GM12878 (cell line): ENCODE results near the gene FAM107A. TPM values are rescaled to one million over a fixed set of nuclear protein-coding genes. Genes with fewer than 3 reads are reported as not detected.

Experiments
- ATAC-seq: fragments of 200-7000 bp; cut with Tn5 transposase; 3 replicates; pipeline ENCODE4 v1.9.1; 2020; ENCODE audit warnings: mild to moderate bottlenecking, moderate library complexity
- BruUV-seq: library from RNA; stranded (reverse); fragments of 400-500 nt; replicated peaks from 2 replicates; lab custom pipeline; 2021; lab: Mats Ljungman, UMichigan
- CTCF ChIA-PET: fragments of 300-600 bp; sonication (Branson Sonifier 250); formaldehyde crosslinking; extraction: SDS; loops from one replicate; lab custom pipeline; 2021; ENCODE audit warnings: inconsistent platforms; lab: Yijun Ruan, JAX
- POLR2A ChIA-PET: fragments of 350-600 bp; formaldehyde crosslinking; extraction: SDS; loops from one replicate; lab custom pipeline; 2021; ENCODE audit warnings: inconsistent platforms; lab: Charles Lee
- RAD21 ChIA-PET: fragments of 300-600 bp; sonication (Branson Sonifier 250); formaldehyde crosslinking; loops from one replicate; lab custom pipeline; 2023; ENCODE audit warnings: antibody characterized with exemption; ENCODE audit not compliant: unreplicated experiment; lab: Charles Lee
- SMC1A ChIA-PET: fragments of 300-600 bp; sonication (Branson Sonifier 250); formaldehyde crosslinking; loops from one replicate; lab custom pipeline; 2023; ENCODE audit not compliant: unreplicated experiment, uncharacterized antibody; lab: Charles Lee
- DNase-seq: peaks from one replicate; pipeline ENCODE4 v3.0.0-alpha.2; 2011; ENCODE audit warnings: low read depth, low spot score
- FAIRE-seq: peaks from 3 replicates; lab custom pipeline; 2011; peaks lifted over from hg19 to GRCh38; lab: Jason Lieb, UNC
- H2AFZ ChIP-seq: 2 replicates; pipeline ENCODE4 v1.6.0; 2011; ENCODE audit warnings: low read depth, low read length, control low read depth; ENCODE audit not compliant: control insufficient read depth
- H3K27ac ChIP-seq: 2 replicates; pipeline ENCODE4 v1.5.1; 2011; ENCODE audit warnings: control low read depth; ENCODE audit not compliant: control insufficient read depth, insufficient read depth
- H3K27me3 ChIP-seq, 2 experiments: replicated peaks in 1 of 2; 2 replicates each; pipeline versions ENCODE4 v1.6.0 to v1.6.1; 2011; ENCODE audit warnings: low read length in 1 of 2; ENCODE audit not compliant: control insufficient read depth in 2 of 2, insufficient read depth in 2 of 2
- H3K36me3 ChIP-seq, 2 experiments: 2 replicates each; pipeline ENCODE4 v1.5.1; 2011; ENCODE audit warnings: low read length in 1 of 2; ENCODE audit not compliant: control insufficient read depth in 2 of 2, insufficient read depth in 2 of 2
- H3K4me1 ChIP-seq: 2 replicates; pipeline ENCODE4 v1.6.1; 2011; ENCODE audit warnings: mild to moderate bottlenecking, low read length, moderate library complexity, mixed read lengths; ENCODE audit not compliant: control insufficient read depth, insufficient read depth
- H3K4me2 ChIP-seq: 2 replicates; pipeline ENCODE4 v1.6.0; 2011; ENCODE audit warnings: control low read depth; ENCODE audit not compliant: control insufficient read depth, insufficient read depth
- H3K4me3 ChIP-seq: fragments of 200-600 bp; sonication (generic); 2 replicates; pipeline ENCODE4 v1.5.1; 2016
- H3K79me2 ChIP-seq: 2 replicates; pipeline ENCODE4 v1.6.0; 2011; ENCODE audit warnings: low read length; ENCODE audit not compliant: control insufficient read depth, insufficient read depth
- H3K9ac ChIP-seq: 2 replicates; pipeline ENCODE4 v1.8.0; 2011; ENCODE audit warnings: low read length, control low read depth, mixed read lengths; ENCODE audit not compliant: control insufficient read depth, insufficient read depth
- H3K9me3 ChIP-seq: replicated peaks from 3 replicates; pipeline ENCODE4 v1.5.1; 2011; ENCODE audit warnings: mild to moderate bottlenecking, low read length; ENCODE audit not compliant: control insufficient read depth, insufficient read depth
- H4K20me1 ChIP-seq: 2 replicates; pipeline ENCODE4 v1.6.0; 2011; ENCODE audit not compliant: control insufficient read depth, insufficient read depth
- DPF2 ChIP-seq: fragments of 450-650 bp; IDR thresholded peaks from 2 replicates; pipeline ENCODE4 v1.6.1; 2017; ENCODE audit warnings: mild to moderate bottlenecking
- ESRRA ChIP-seq: IDR thresholded peaks from 2 replicates; pipeline ENCODE4 v1.6.1; 2012; ENCODE audit warnings: mild to moderate bottlenecking, low read length, improper control_type of control experiment
- MYB ChIP-seq: fragments of 150-350 bp; IDR thresholded peaks from 2 replicates; pipeline ENCODE4 v1.6.1; 2014; ENCODE audit warnings: mild to moderate bottlenecking, low read depth, low read length, borderline replicate concordance
- NKRF ChIP-seq: fragments of 450-650 bp; conservative IDR thresholded peaks from 2 replicates; pipeline ENCODE4 v1.6.1; 2017; ENCODE audit warnings: mild to moderate bottlenecking, moderate library complexity
- NR2F1 ChIP-seq: fragments of 450-650 bp; conservative IDR thresholded peaks from 2 replicates; pipeline ENCODE4 v1.6.1; 2017; ENCODE audit warnings: mild to moderate bottlenecking
- SIN3A ChIP-seq: IDR thresholded peaks from 2 replicates; pipeline ENCODE4 v1.6.1; 2012; ENCODE audit warnings: low read depth, low read length, improper control_type of control experiment
- TCF3 ChIP-seq: IDR thresholded peaks from 2 replicates; pipeline ENCODE4 v1.6.1; 2012; ENCODE audit warnings: low read depth, mild to moderate bottlenecking, low read length, borderline replicate concordance; ENCODE audit not compliant: insufficient read depth
- YBX1 ChIP-seq: fragments of 450-650 bp; IDR thresholded peaks from 2 replicates; pipeline ENCODE4 v1.6.1; 2016; ENCODE audit warnings: antibody characterized with exemption
- YY1 ChIP-seq: IDR thresholded peaks from 2 replicates; pipeline ENCODE4 v1.6.1; 2011; ENCODE audit warnings: low read depth, mild to moderate bottlenecking, low read length
- ZBED1 ChIP-seq: IDR thresholded peaks from 2 replicates; pipeline ENCODE4 v1.6.1; 2016; ENCODE audit warnings: borderline replicate concordance
- ZNF622 ChIP-seq: fragments of 450-650 bp; IDR thresholded peaks from 2 replicates; pipeline ENCODE4 v1.6.1; 2017; ENCODE audit warnings: mild to moderate bottlenecking, inconsistent platforms
- WGBS: methylation state at CpG from one replicate; pipeline ENCODE4 v1.1.6; 2016; ENCODE audit warnings: low lambda C conversion rate; ENCODE audit not compliant: insufficient replicate concordance, insufficient coverage; ENCODE audit errors: missing lambda C conversion rate; 5-methylcytosine and 5-hydroxymethylcytosine counted together
- in situ Hi-C: fragments of 300-500 bp; cut with MboI; formaldehyde crosslinking; loops from 9 replicates; pipeline ENCODE4 v1.14.3; 2018; ENCODE audit warnings: mixed read lengths
- intact Hi-C: fragments of 100-400 bp; cut with micrococcal nuclease; formaldehyde crosslinking; loops from one replicate; pipeline ENCODE4 v1.14.2; 2022; ENCODE audit not compliant: unreplicated experiment
- polyA plus RNA-seq, 11 experiments: library from polyadenylated mRNA; depleted of rRNA in 4 of 11; unstranded in 6 of 11; stranded (reverse) in 5 of 11; fragments of >200 nt; fragmentation: Nextera tagmentation in 4 of 11; fragmentation: Illumina TruSeq in 1 of 11; extraction: Ambion mirVana in 4 of 11; extraction: Trizol in 1 of 11; gene quantifications; 1 replicate in 1 of 11; 2 replicates in 10 of 11; pipeline versions ENCODE4 v1.2.1 to v1.2.3, GENCODE V29; 2011 to 2016; ENCODE audit warnings: inconsistent platforms in 2 of 11, missing spikeins in 2 of 11, low read depth in 1 of 11
- total RNA-seq, 4 experiments: library from RNA; depleted of rRNA in 3 of 4; stranded (reverse); fragments of >200 nt in 3 of 4; fragmentation: Illumina TruSeq in 1 of 4; extraction: Trizol in 1 of 4; gene quantifications; 2 replicates each; pipeline versions ENCODE4 v1.2.1 to v1.2.3, GENCODE V29; 2013 to 2021

The FAM107A gene
- total and polyA plus RNA-seq, 10 of the 15 experiments (the other 5 are each of a cell fraction or from before 2014, with no cell fraction given), result not detected

- H3K4me1 ChIP-seq, result no peaks in the 10 kb centered on the region
- H2AFZ ChIP-seq, result no peak overlapping the region
- FAIRE-seq, result no peak
- no TSS peak for BruUV-seq
- RAD21 ChIA-PET, result interaction anchor here (1.1 kb wide), 1 partner anchor 56 kb away, joined by 3 read pairs; no protein-coding TSS in a partner anchor
- H3K4me2 ChIP-seq, result no peak overlapping the region
- H3K9me3 ChIP-seq, result no peaks in the 10 kb centered on the region
- no peaks in the 10 kb centered on the region for H4K20me1 ChIP-seq
- no peak overlapping the region for H3K4me3 ChIP-seq
- SMC1A ChIA-PET, result interaction anchor here (1.4 kb wide), 1 partner anchor 9 kb away, joined by 3 read pairs; no protein-coding TSS in a partner anchor
- ATAC-seq, result no peak
- no peak overlapping the region for H3K9ac ChIP-seq
- H3K36me3 ChIP-seq, result no peaks in the 10 kb centered on the region
- POLR2A ChIA-PET, result no interaction called here
- DNase-seq, result no peak
- in situ Hi-C loops (loop anchor here (5.0 kb wide), 1 partner anchor 53 kb away; no protein-coding TSS in a partner anchor), intact Hi-C loops (no loop called here)
- no peak overlapping the region for H3K27ac ChIP-seq
- CTCF ChIA-PET, result interaction anchor here (10.4 kb wide), 1 partner anchor 55 kb away, joined by 243 read pairs; no protein-coding TSS in a partner anchor
- TF ChIP-seq ZNF622 (no peak), ZBED1 (no peak), NKRF (no peak), SIN3A (no peak), DPF2 (no peak), YY1 (no peak), YBX1 (no peak), TCF3 (no peak), MYB (no peak), ESRRA (no peak), NR2F1 (no peak)
- H3K27me3 ChIP-seq, result no peaks in the 10 kb centered on the region; a peak in 1 of 4 replicates
- 7% methylated on average over 4 of the region's 4 CpGs for WGBS
- no peaks in the 10 kb centered on the region for H3K79me2 ChIP-seq
Measured at GRCh38 chr3:58574682-58575081, 2.5 kb downstream of the FAM107A start.
